Stimulated activated CD4-positive, alpha-beta T cell treated with anti-CD3 and anti-CD28 coated beads, TNF-alpha, amount 100 ng/mL, for 24 hours (primary cell): Measurements from ENCODE around the gene EIPR1.
"Not testable (repeated sequence)": the region's sequence is repeated elsewhere in the genome, so short reads cannot be mapped to it uniquely, and the experiment has no call there.

Experiments used
- DNase-seq, 3 experiments: peaks; one replicate each; pipeline ENCODE4 v3.0.0-alpha.2; 2020; ENCODE audit warnings: low read depth in 3 of 3

Gene EIPR1

GRCh38 chr2:3357926-3358325 is 19.7 kb downstream of the EIPR1 start:
- DNase-seq, result no peak

GRCh38 chr2:3357446-3357845 is 20.2 kb downstream of the EIPR1 start:
- DNase-seq, result not testable (repeated sequence)

GRCh38 chr2:3356799-3357198 is 20.8 kb downstream of the EIPR1 start:
- no peak for DNase-seq

- no peak for DNase-seq
Observed at GRCh38 chr2:3355951-3356569, 21.6 kb downstream of the EIPR1 start.

GRCh38 chr2:3354986-3355385 is 22.6 kb downstream of the EIPR1 start:
- no peak for DNase-seq

- DNase-seq, result no peak
Observed at GRCh38 chr2:3349211-3349693, 28.4 kb downstream of the EIPR1 start.

GRCh38 chr2:3348767-3349166 is 28.9 kb downstream of the EIPR1 start:
- no peak for DNase-seq

GRCh38 chr2:3345621-3346020 is 32.0 kb downstream of the EIPR1 start:
- DNase-seq, result no peak

- DNase-seq, result no peak
Observed at GRCh38 chr2:3344897-3345296, 32.7 kb downstream of the EIPR1 start.

GRCh38 chr2:3343012-3343411 is 34.6 kb downstream of the EIPR1 start:
- DNase-seq, result no peak

GRCh38 chr2:3342324-3342723 is 35.3 kb downstream of the EIPR1 start:
- no peak for DNase-seq

GRCh38 chr2:3341336-3341735 is 36.3 kb downstream of the EIPR1 start:
- DNase-seq, result no peak

- DNase-seq, result no peak
Observed at GRCh38 chr2:3340144-3340543, 37.5 kb downstream of the EIPR1 start.

GRCh38 chr2:3338340-3338739 is 39.3 kb downstream of the EIPR1 start:
- DNase-seq, result no peak

- no peak for DNase-seq
Observed at GRCh38 chr2:3336844-3337243, 40.8 kb downstream of the EIPR1 start.

GRCh38 chr2:3334392-3335345 is 42.9 kb downstream of the EIPR1 start:
- no peak for DNase-seq

- DNase-seq, result no peak
Observed at GRCh38 chr2:3332133-3332532, 45.5 kb downstream of the EIPR1 start.

- no peak for DNase-seq
Observed at GRCh38 chr2:3329491-3329890, 48.1 kb downstream of the EIPR1 start.

- DNase-seq, result no peak
Observed at GRCh38 chr2:3326871-3327270, 50.7 kb downstream of the EIPR1 start.

- DNase-seq, result no peak
Observed at GRCh38 chr2:3326182-3326537, 51.5 kb downstream of the EIPR1 start.

GRCh38 chr2:3325458-3326181 is 52.0 kb downstream of the EIPR1 start:
- no peak for DNase-seq
